M059J (cell line): ENCODE data around the gene GRIK2. TPM values are rescaled to one million over a fixed set of nuclear protein-coding genes. Genes with fewer than 3 reads are reported as not detected.
A peak's percentile ranks its signal among the peaks of the same experiment; 100 is the strongest.
"Not testable (repeated sequence)": the region's sequence is repeated elsewhere in the genome, so short reads cannot be mapped to it uniquely, and the experiment has no call there.

Experiments used
- DNase-seq: peaks from one replicate; pipeline ENCODE4 v3.0.0-alpha.2; 2012; ENCODE audit warnings: low read depth
- total RNA-seq: library from RNA; depleted of rRNA; stranded (reverse); fragments of >200 nt; shearing (Covaris generic); gene quantifications from 2 replicates; pipeline ENCODE4 v1.2.3, GENCODE V29; 2014

Gene GRIK2
- total RNA-seq, 1 experiment from 2014 or later, result 0.12 TPM

- no peak for DNase-seq
Measured at GRCh38 chr6:101633081-101633480, 239.6 kb downstream of the GRIK2 start.

- DNase-seq, result not testable (repeated sequence)
Measured at GRCh38 chr6:101638865-101639264, 245.4 kb downstream of the GRIK2 start.

- peak; percentile 4 for DNase-seq
Measured at GRCh38 chr6:101640131-101640530, 246.6 kb downstream of the GRIK2 start.

GRCh38 chr6:101645770-101646169, 252.3 kb downstream of the GRIK2 start:
- DNase-seq, result no peak

GRCh38 chr6:101650402-101651100, 257.0 kb downstream of the GRIK2 start:
- no peak for DNase-seq

GRCh38 chr6:101652079-101652478, 258.6 kb downstream of the GRIK2 start:
- DNase-seq, result no peak

- DNase-seq, result no peak
Measured at GRCh38 chr6:101655109-101655508, 261.6 kb downstream of the GRIK2 start.

- no peak for DNase-seq
Measured at GRCh38 chr6:101662111-101662897, 268.8 kb downstream of the GRIK2 start.

GRCh38 chr6:101663100-101663499, 269.6 kb downstream of the GRIK2 start:
- no peak for DNase-seq

- peak; percentile 89 for DNase-seq
Measured at GRCh38 chr6:101666256-101666655, 272.7 kb downstream of the GRIK2 start.

GRCh38 chr6:101668496-101669030, 275.1 kb downstream of the GRIK2 start:
- DNase-seq, result no peak

- DNase-seq, result no peak
Measured at GRCh38 chr6:101676187-101676586, 282.7 kb downstream of the GRIK2 start.

- no peak for DNase-seq
Measured at GRCh38 chr6:101682937-101683336, 289.4 kb downstream of the GRIK2 start.

- no peak for DNase-seq
Measured at GRCh38 chr6:101683884-101684283, 290.4 kb downstream of the GRIK2 start.

- DNase-seq, result no peak
Measured at GRCh38 chr6:101686653-101687052, 293.1 kb downstream of the GRIK2 start.

GRCh38 chr6:101689156-101689555, 295.6 kb downstream of the GRIK2 start:
- DNase-seq, result no peak

GRCh38 chr6:101689695-101690094, 296.2 kb downstream of the GRIK2 start:
- DNase-seq, result no peak

- DNase-seq, result no peak
Measured at GRCh38 chr6:101700655-101701054, 307.1 kb downstream of the GRIK2 start.

- no peak for DNase-seq
Measured at GRCh38 chr6:101703311-101703710, 309.8 kb downstream of the GRIK2 start.

GRCh38 chr6:101705866-101706265, 312.4 kb downstream of the GRIK2 start:
- no peak for DNase-seq

GRCh38 chr6:101706576-101706975, 313.1 kb downstream of the GRIK2 start:
- DNase-seq, result no peak

- DNase-seq, result no peak
Measured at GRCh38 chr6:101711518-101711917, 318.0 kb downstream of the GRIK2 start.

- no peak for DNase-seq
Measured at GRCh38 chr6:101716387-101716786, 322.9 kb downstream of the GRIK2 start.
